GM19193 (cell line): ENCODE data around the gene NCK2.

Source experiments
- POLR2A ChIP-seq: IDR thresholded peaks from 4 replicates; pipeline ENCODE4 v1.6.1; 2011; ENCODE audit not compliant: insufficient read depth, insufficient read length; ENCODE audit errors: extremely low read depth

NCK2 gene

GRCh38 chr2:105800036-105800713, 55.5 kb downstream of the NCK2 start:
- TF ChIP-seq POLR2A: no peak

- TF ChIP-seq POLR2A: no peak
These were observed 56.4 kb downstream of the NCK2 start for GRCh38 chr2:105800953-105801635.

- TF ChIP-seq POLR2A: no peak
These were observed 57.2 kb downstream of the NCK2 start for GRCh38 chr2:105801961-105802360.

- peak; percentile 7 for TF ChIP-seq POLR2A
These were observed 57.9 kb downstream of the NCK2 start for GRCh38 chr2:105802587-105802986.

DNA sequence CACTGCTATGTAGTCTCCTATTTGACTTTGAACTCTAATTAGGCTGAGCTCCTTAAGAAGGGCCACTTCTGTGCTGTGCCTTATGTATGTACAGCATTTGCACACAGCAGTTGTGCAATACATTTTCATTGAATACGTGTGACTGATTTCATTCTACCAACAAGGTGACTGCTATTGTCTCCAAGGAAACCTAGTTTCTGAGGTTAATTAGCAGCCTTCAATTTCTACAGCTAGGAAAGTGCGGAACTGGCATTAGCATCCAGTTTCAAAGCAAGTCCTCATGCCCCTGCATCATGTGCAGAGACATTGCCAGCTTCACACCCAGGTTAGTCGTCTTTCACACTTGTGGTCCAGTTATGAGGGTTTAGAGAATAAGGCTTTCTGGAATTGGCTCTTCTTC, 58.6 kb downstream of the NCK2 start:
- no peak for TF ChIP-seq POLR2A

- no peak for TF ChIP-seq POLR2A
These were observed 59.1 kb downstream of the NCK2 start for GRCh38 chr2:105803773-105804172.

DNA sequence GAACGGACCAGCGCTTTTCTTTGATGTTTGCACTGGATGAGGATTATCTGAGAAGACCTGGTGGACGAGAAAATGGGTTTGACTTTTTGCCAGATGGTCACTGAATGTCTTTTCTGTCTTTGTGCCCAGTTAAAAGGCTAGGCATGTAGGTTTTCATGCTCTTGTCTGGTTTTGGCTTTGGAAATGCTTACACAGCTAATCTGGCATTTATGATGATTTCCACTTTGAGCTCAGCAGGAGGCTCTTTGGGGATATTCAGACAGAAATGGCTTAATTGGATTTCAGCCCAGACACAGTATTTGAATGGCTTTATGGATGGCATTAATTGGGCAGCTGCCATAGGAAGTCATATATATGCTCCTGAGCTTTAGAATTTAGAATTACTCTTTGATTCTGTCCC, 59.6 kb downstream of the NCK2 start:
- TF ChIP-seq POLR2A: no peak

DNA sequence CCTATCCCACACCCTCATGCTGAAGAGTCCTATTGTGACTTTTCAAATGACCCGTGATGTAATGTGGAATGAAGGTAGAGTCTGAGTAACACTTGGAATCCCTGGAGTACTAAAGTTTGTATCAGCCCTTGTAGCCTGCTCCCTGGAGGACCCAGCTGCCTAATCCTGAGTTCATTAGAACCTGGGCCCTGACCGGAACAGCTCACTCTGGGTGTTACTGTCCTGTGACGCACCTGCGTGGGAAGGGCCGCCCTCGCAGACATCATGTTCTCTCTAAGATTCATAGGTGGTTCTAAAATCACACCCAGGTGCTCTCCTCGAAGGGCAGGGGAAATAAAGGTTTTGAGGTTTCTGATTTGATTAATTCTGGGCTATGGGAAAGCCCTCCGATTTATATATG, 62.3 kb downstream of the NCK2 start:
- no peak for TF ChIP-seq POLR2A

DNA sequence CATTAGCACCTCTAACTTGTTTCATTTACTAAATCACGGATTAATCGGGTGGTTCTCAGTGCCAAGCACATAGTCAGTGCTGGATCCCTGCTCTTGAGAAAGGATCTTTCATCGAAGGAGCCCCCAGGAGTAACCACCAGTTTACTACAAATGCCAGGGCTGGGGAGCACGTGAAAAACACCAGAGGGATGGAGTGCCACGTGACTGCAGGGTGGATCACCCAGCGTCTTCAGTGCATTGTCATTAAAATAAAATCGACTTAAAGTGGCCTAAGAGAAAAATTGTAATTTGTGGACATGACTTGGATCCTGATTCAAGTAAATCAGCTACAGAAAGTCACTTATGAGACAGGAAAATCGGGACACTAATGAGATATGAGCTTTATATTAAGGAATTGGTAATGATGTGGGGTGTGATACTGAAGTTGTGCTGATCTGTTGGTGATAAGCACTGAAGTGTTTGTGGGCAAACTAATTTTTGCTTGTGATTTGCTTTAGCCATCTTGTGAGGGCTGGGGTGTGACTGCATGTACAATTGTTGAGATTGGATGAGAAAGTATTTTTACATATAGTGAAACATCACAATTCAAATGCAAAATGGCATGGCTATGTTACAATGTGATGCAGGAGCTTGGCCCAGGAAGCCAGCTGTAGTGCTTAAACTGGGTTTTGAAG, 63.8 kb downstream of the NCK2 start:
- no peak for TF ChIP-seq POLR2A

- no peak for TF ChIP-seq POLR2A
These were observed 64.4 kb downstream of the NCK2 start for GRCh38 chr2:105809097-105809473.

GRCh38 chr2:105809723-105810122, 65.0 kb downstream of the NCK2 start:
- TF ChIP-seq POLR2A: no peak

DNA sequence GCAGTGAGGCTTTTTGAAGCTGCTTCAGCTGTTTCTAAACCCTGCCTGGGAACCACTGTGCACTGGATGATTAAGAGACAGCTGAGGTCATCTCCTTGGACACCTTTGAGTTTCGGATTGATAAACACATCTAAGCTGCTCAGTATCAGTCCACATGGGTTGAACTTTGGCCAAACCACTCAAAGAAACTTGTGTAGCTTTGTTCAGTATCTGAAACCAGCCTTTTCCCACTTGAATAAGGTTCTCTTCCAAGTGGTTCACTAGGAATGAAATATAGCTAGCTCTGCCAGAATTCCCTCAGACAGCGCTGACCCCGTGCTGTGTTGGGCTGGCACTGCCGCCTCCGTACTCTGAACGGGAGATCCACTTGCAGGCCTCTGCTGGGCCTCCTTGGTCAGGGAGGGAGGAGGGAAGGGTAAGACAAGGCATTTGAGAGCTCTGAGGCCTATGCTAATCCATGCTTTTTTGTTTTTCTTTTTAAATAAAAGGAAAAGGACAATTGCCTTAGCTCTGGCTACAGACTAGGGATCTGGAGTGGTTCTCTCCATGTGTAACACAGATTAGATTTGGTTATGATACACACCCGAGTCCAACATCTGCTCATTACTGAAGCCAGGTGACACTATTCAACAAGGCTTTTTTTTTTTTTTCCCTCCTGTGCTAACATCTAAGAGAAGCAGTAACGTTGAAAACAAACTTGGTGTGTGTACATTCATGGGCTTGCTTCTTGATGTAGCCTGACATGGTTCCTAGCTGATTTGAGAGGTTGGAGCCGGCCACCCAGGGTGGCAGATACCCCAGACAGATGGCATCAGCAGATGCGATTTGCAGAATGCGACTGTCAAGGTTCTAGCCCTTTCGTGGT, 67.7 kb downstream of the NCK2 start:
- no peak for TF ChIP-seq POLR2A

- no peak for TF ChIP-seq POLR2A
These were observed 68.3 kb downstream of the NCK2 start for GRCh38 chr2:105813045-105813315.

DNA sequence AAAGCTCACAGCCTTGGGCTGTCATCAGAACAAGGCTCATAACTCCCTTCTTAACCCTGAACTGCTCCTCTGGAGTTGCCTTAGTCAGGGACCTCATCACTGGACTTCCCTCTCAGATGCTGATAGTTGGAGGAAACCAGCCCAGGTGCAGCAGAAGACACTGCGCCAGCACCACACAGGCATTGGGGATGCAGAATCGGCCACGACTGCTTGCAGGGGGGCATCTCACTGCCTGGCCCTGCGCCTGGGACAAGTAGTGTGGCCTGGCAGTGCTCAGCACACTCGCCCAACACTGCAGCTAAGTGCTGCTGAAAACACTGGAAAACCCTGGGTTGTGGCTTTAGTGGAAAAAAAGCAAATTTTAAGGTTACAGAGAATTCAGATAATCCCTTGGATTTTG, 68.7 kb downstream of the NCK2 start:
- no peak for TF ChIP-seq POLR2A

GRCh38 chr2:105814291-105814940, 69.7 kb downstream of the NCK2 start:
- TF ChIP-seq POLR2A: no peak

GRCh38 chr2:105815401-105815800, 70.7 kb downstream of the NCK2 start:
- no peak for TF ChIP-seq POLR2A

DNA sequence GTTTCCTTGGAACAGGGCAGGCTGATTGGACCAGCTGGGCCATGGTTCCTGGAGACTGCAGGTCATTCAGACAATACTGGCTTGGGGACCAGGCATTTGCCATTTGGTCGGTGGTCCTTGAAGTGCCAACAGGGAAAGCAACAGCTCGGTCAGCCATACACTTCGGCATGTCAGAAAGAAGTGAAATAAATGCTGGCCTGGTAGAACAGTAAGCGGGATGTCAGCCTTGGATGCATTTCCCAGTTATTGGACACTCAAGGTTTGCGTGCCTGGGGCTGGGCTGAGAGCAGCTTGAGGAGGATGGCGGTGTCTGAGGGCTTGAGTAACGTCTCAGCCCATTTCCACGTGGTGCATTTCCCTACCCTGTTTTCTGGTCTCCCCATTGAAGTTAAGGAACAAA, 75.4 kb downstream of the NCK2 start:
- TF ChIP-seq POLR2A: no peak
